ENCODE results near the gene CCDC24. TPM values are rescaled to one million over a fixed set of nuclear protein-coding genes. Genes with fewer than 3 reads are reported as not detected.
A peak's percentile ranks its signal among the peaks of the same experiment; 100 is the strongest.

CCDC24 gene
- total and polyA plus RNA-seq, 2 of the 13 experiments (the other 11 are each of a cell fraction or from before 2014, with no cell fraction given): 1.4 to 2.9 TPM

DNA sequence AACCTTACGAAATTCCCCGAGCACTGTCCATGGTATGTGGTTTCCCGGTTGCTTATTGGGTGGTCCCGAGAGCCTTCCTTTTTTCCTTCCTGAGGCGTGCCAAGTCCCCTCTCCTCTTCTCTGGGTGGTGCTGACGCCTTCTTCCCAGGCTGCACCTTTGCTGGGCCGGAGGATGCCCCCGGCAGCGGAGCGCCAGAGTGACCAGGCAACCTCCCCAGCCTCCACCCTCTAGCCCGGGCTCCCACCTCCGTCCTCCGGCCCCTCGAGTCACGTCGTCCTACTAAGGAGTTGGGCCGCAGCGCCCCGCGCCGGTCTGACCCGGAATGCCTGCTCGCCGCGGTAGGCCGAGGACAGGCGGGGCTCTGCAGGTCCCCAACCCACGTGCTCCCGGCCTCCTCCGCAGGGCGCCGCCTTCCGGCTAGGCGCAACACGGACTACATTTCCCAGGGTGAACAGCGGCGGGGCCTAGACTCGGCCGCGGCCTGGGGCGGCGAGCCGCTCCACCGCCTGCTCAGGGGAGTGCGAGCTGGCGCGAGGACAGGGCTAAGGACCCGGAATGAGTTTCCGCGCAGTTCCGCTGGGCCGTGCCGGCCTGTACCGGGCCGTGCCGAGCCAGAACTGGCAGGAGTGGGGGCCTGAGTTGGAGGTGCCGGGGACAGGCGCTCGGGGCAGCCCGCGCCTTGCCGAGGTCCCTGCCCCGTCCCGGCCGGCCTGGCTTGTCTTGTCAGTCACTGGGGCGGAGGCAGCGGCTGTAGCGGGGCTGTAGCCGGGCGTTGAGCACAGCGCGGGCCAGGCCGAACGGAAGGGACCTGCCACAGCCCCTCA lies 45.0 kb upstream of the CCDC24 start, which contains the start of gene IPO13 (continued):
- TF ChIP-seq ZNF136 (CRISPR knock-in tag; IDR thresholded peaks at IDR 0.05; ENCODE audit: low read depth): peak; percentile 23; the same call in 1 of the 2 replicates
- peak; percentile 71; the same call in 1 of the 2 replicates for TF ChIP-seq ZNF44 (CRISPR knock-in tag; IDR thresholded peaks at IDR 0.05)
- TF ChIP-seq ZBTB1 (CRISPR knock-in tag; IDR thresholded peaks at IDR 0.05; ENCODE audit: borderline replicate concordance): no peak
- TF ChIP-seq RFX1 (IDR thresholded peaks at IDR 0.05): no peak
- TF ChIP-seq MED1 (CRISPR knock-in tag; IDR thresholded peaks at IDR 0.05): peak; percentile 74
- peak; percentile 83 for TF ChIP-seq SALL1 (CRISPR knock-in tag; IDR thresholded peaks at IDR 0.05)
- peak; percentile 51; the same call in 1 of the 2 replicates for TF ChIP-seq ESRRA (CRISPR knock-in tag; IDR thresholded peaks at IDR 0.05; ENCODE audit: low read depth)
- TF ChIP-seq NFYC (CRISPR knock-in tag; IDR thresholded peaks at IDR 0.05): peak; percentile 43; the same call in 1 of the 2 replicates
- TF ChIP-seq SOX13 (IDR thresholded peaks at IDR 0.05): no peak
- peak in 1 of 2 experiments; percentile 54; a peak in 2 of 4 replicates for TF ChIP-seq SOX13 (CRISPR knock-in tag; conservative IDR thresholded peaks at IDR 0.05 in 1 of 2, IDR thresholded peaks at IDR 0.05 in 1 of 2)
- no peak for TF ChIP-seq HHEX (CRISPR knock-in tag; IDR thresholded peaks at IDR 0.05)
- TF ChIP-seq MBD4 (IDR thresholded peaks at IDR 0.05; ENCODE audit: borderline replicate concordance, low read length): no peak
- TF ChIP-seq, protein P1, sequence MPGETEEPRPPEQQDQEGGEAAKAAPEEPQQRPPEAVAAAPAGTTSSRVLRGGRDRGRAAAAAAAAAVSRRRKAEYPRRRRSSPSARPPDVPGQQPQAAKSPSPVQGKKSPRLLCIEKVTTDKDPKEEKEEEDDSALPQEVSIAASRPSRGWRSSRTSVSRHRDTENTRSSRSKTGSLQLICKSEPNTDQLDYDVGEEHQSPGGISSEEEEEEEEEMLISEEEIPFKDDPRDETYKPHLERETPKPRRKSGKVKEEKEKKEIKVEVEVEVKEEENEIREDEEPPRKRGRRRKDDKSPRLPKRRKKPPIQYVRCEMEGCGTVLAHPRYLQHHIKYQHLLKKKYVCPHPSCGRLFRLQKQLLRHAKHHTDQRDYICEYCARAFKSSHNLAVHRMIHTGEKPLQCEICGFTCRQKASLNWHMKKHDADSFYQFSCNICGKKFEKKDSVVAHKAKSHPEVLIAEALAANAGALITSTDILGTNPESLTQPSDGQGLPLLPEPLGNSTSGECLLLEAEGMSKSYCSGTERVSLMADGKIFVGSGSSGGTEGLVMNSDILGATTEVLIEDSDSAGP (CRISPR knock-in tag; IDR thresholded peaks at IDR 0.05; ENCODE audit: borderline replicate concordance): peak; percentile 96
- 0 out of 2 replicates have a peak, but pooled peaks have one; percentile 73 for TF ChIP-seq RELA (CRISPR knock-in tag; IDR thresholded peaks at IDR 0.05)
- no peak; the same call in 1 of the 2 replicates for TF ChIP-seq TP53 (CRISPR knock-in tag; conservative IDR thresholded peaks at IDR 0.05)
- TF ChIP-seq SOX6 (IDR thresholded peaks at IDR 0.05): no peak
- TF ChIP-seq SOX6 (CRISPR knock-in tag; IDR thresholded peaks at IDR 0.05): peak; percentile 84
- no peak for TF ChIP-seq SRSF9 (IDR thresholded peaks at IDR 0.05; ENCODE audit: borderline replicate concordance, insufficient read depth, low read depth, low read length, poor library complexity, severe bottlenecking)
- peak; percentile 76; the same call in 1 of the 2 replicates for TF ChIP-seq NR0B2 (CRISPR knock-in tag; IDR thresholded peaks at IDR 0.05)
- TF ChIP-seq EP300 (IDR thresholded peaks at IDR 0.05; ENCODE audit: low read depth in 2 of 2, low read length in 2 of 2): no peak
- no peak for TF ChIP-seq EP300 (CRISPR knock-in tag; IDR thresholded peaks at IDR 0.05; ENCODE audit: borderline replicate concordance)
- peak; percentile 98 for TF ChIP-seq ZNF501 (CRISPR knock-in tag; IDR thresholded peaks at IDR 0.05)
- no peak for TF ChIP-seq EHMT2 (IDR thresholded peaks at IDR 0.05; ENCODE audit: borderline replicate concordance, low read depth, low read length)
- TF ChIP-seq, protein P2, sequence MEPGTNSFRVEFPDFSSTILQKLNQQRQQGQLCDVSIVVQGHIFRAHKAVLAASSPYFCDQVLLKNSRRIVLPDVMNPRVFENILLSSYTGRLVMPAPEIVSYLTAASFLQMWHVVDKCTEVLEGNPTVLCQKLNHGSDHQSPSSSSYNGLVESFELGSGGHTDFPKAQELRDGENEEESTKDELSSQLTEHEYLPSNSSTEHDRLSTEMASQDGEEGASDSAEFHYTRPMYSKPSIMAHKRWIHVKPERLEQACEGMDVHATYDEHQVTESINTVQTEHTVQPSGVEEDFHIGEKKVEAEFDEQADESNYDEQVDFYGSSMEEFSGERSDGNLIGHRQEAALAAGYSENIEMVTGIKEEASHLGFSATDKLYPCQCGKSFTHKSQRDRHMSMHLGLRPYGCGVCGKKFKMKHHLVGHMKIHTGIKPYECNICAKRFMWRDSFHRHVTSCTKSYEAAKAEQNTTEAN (CRISPR knock-in tag; conservative IDR thresholded peaks at IDR 0.05): peak; percentile 64
- TF ChIP-seq ZNF17 (CRISPR knock-in tag; IDR thresholded peaks at IDR 0.05): no peak
- no peak for TF ChIP-seq ZNF674 (CRISPR knock-in tag; IDR thresholded peaks at IDR 0.05; ENCODE audit: low read depth)
- TF ChIP-seq ZNF20 (CRISPR knock-in tag; IDR thresholded peaks at IDR 0.05): no peak
- TF ChIP-seq CHD4 (IDR thresholded peaks at IDR 0.05; ENCODE audit: borderline replicate concordance, low read length): no peak
- TF ChIP-seq ZNF547 (CRISPR knock-in tag; IDR thresholded peaks at IDR 0.05): peak; percentile 86

All from HepG2 (cell line).